Activated CD4-positive, alpha-beta T cell treated with anti-CD3 and anti-CD28 coated beads for 36 hours (primary cell): ENCODE data around the gene DNAH17. TPM values are rescaled to one million over a fixed set of nuclear protein-coding genes. Genes with fewer than 3 reads are reported as not detected.

Source experiments
- ATAC-seq: fragments of 200-7000 bp; cut with Tn5 transposase; one replicate; pipeline ENCODE4 v1.10.0; 2021; ENCODE audit warnings: mild to moderate bottlenecking, moderate library complexity
- CTCF ChIA-PET: fragments of 350-600 bp; sonication (Branson Sonifier 250); formaldehyde crosslinking; loops from one replicate; lab custom pipeline; 2021; ENCODE audit warnings: antibody characterized with exemption; lab: Charles Lee
- POLR2A ChIA-PET: fragments of 350-600 bp; sonication (Branson Sonifier 250); formaldehyde crosslinking; loops from one replicate; lab custom pipeline; 2021; ENCODE audit warnings: antibody characterized with exemption, inconsistent platforms; lab: Charles Lee
- DNase-seq: peaks from one replicate; pipeline ENCODE4 v3.0.0-alpha.2; 2020
- H3K27ac Mint-ChIP-seq: one replicate; pipeline ENCODE4 v1.8.0; 2021; ENCODE audit warnings: mixed read lengths
- H3K27me3 Mint-ChIP-seq: one replicate; pipeline ENCODE4 v1.8.0; 2021; ENCODE audit warnings: mixed read lengths
- H3K36me3 Mint-ChIP-seq: one replicate; pipeline ENCODE4 v1.8.0; 2021; ENCODE audit warnings: low read depth, mixed read lengths
- H3K4me1 Mint-ChIP-seq: one replicate; pipeline ENCODE4 v1.8.0; 2021; ENCODE audit warnings: mixed read lengths
- H3K4me3 Mint-ChIP-seq: one replicate; pipeline ENCODE4 v1.8.0; 2021; ENCODE audit warnings: mild to moderate bottlenecking, moderate library complexity, mixed read lengths
- H3K9me3 Mint-ChIP-seq: one replicate; pipeline ENCODE4 v1.8.0; 2021; ENCODE audit warnings: low read depth, mixed read lengths
- intact Hi-C, 2 experiments: fragments of 100-400 bp; cut with DNase I in 1 of 2; cut with micrococcal nuclease in 1 of 2; formaldehyde crosslinking; loops; one replicate each; pipeline versions ENCODE4 v1.14.2 to v1.15.1; 2022 to 2024; cut with DNase I, micrococcal nuclease
- total RNA-seq, 2 experiments: library from RNA; stranded (reverse); gene quantifications; one replicate each; pipeline ENCODE4 v1.2.3, GENCODE V29; 2021

DNAH17 gene
- total RNA-seq, 2 experiments from 2014 or later: 0.12 to 0.14 TPM

GRCh38 chr17:78488867-78489634, 88.1 kb downstream of the DNAH17 start:
- CTCF ChIA-PET: interaction anchor here (0.7 to 0.8 kb wide), 2 partner anchors 64 to 160 kb away, joined by 3 read pairs; no protein-coding TSS in a partner anchor
- Mint-ChIP-seq H3K4me1 (peaks cover 6% of the 10 kb centered on the region), H3K27ac (no peak overlapping the region), H3K27me3 (peaks cover 2% of the 10 kb centered on the region), H3K4me3 (no peak overlapping the region), H3K9me3 (no peaks in the 10 kb centered on the region), H3K36me3 (no peaks in the 10 kb centered on the region)
- POLR2A ChIA-PET: no interaction called here
- no peak for ATAC-seq
- intact Hi-C loops: no loop called here
- no peak for DNase-seq

GRCh38 chr17:78488156-78488555, 89.0 kb downstream of the DNAH17 start:
- POLR2A ChIA-PET: no interaction called here
- Mint-ChIP-seq H3K4me1 (peaks cover 7% of the 10 kb centered on the region), H3K36me3 (no peaks in the 10 kb centered on the region), H3K9me3 (no peaks in the 10 kb centered on the region), H3K27ac (no peak overlapping the region), H3K27me3 (peaks cover 3% of the 10 kb centered on the region), H3K4me3 (no peak overlapping the region)
- DNase-seq: no peak
- CTCF ChIA-PET: interaction anchor here (0.6 kb wide), 1 partner anchor 342 kb away, joined by 4 read pairs; the partner anchor contains the start of gene C17orf99
- ATAC-seq: no peak
- intact Hi-C loops: no loop called here

- Mint-ChIP-seq H3K27ac (no peak overlapping the region), H3K36me3 (no peaks in the 10 kb centered on the region), H3K27me3 (peaks cover 3% of the 10 kb centered on the region), H3K4me1 (peaks cover 7% of the 10 kb centered on the region), H3K4me3 (no peak overlapping the region), H3K9me3 (no peaks in the 10 kb centered on the region)
- ChIA-PET CTCF (interaction anchor here (0.6 kb wide), 1 partner anchor 26 kb away, joined by 3 read pairs; no protein-coding TSS in a partner anchor), POLR2A (no interaction called here)
- intact Hi-C loops: no loop called here
- no peak for ATAC-seq
- DNase-seq: no peak
Measured at GRCh38 chr17:78486946-78487680, 90.1 kb downstream of the DNAH17 start.

GRCh38 chr17:78486228-78486802, 90.9 kb downstream of the DNAH17 start:
- no peak overlapping the region for H3K27ac Mint-ChIP-seq
- H3K4me3 Mint-ChIP-seq: no peak overlapping the region
- ATAC-seq (no peak), DNase-seq (no peak)
- peaks cover 7% of the 10 kb centered on the region for H3K4me1 Mint-ChIP-seq
- ChIA-PET POLR2A (interaction anchor here (1.0 kb wide), 1 partner anchor 38 kb away, joined by 5 read pairs; no protein-coding TSS in a partner anchor), CTCF (interaction anchor here (0.6 to 0.7 kb wide), 2 partner anchors 25 to 318 kb away, joined by 3 read pairs; no protein-coding TSS in a partner anchor)
- no peaks in the 10 kb centered on the region for H3K9me3 Mint-ChIP-seq
- intact Hi-C loops: no loop called here
- peaks cover 3% of the 10 kb centered on the region for H3K27me3 Mint-ChIP-seq
- no peaks in the 10 kb centered on the region for H3K36me3 Mint-ChIP-seq

- Mint-ChIP-seq H3K4me1 (peaks cover 7% of the 10 kb centered on the region), H3K27ac (no peak overlapping the region), H3K36me3 (no peaks in the 10 kb centered on the region), H3K9me3 (no peaks in the 10 kb centered on the region), H3K27me3 (peaks cover 3% of the 10 kb centered on the region), H3K4me3 (peak overlapping the region; percentile 67)
- DNase-seq (no peak), ATAC-seq (no peak)
- ChIA-PET CTCF (interaction anchor here (0.7 kb wide), 1 partner anchor 318 kb away, joined by 3 read pairs; no protein-coding TSS in a partner anchor), POLR2A (interaction anchor here (1.0 kb wide), 1 partner anchor 38 kb away, joined by 5 read pairs; no protein-coding TSS in a partner anchor)
- intact Hi-C loops: no loop called here
Measured at GRCh38 chr17:78485290-78486168, 91.7 kb downstream of the DNAH17 start.

- Mint-ChIP-seq H3K4me1 (peaks cover 7% of the 10 kb centered on the region), H3K27me3 (peaks cover 3% of the 10 kb centered on the region), H3K4me3 (peak overlapping the region; percentile 67), H3K36me3 (no peaks in the 10 kb centered on the region), H3K9me3 (no peaks in the 10 kb centered on the region), H3K27ac (peak overlapping the region; percentile 28)
- POLR2A ChIA-PET: no interaction called here
- CTCF ChIA-PET: interaction anchor here (0.6 to 1.4 kb wide), 6 partner anchors 10 to 234 kb away, joined by 3 read pairs; no protein-coding TSS in a partner anchor
- ATAC-seq (peak; percentile 98), DNase-seq (peak; percentile 80)
- intact Hi-C loops: loop anchor here in 1 of 2 experiments (1.0 kb wide), 1 partner anchor 356 kb away; the partner anchor contains the start of gene USP36
Measured at GRCh38 chr17:78484271-78485246, 92.6 kb downstream of the DNAH17 start.

GRCh38 chr17:78479369-78479768, 97.8 kb downstream of the DNAH17 start:
- H3K27ac Mint-ChIP-seq: no peak overlapping the region
- no peak overlapping the region for H3K4me3 Mint-ChIP-seq
- DNase-seq (no peak), ATAC-seq (no peak)
- intact Hi-C loops: no loop called here
- CTCF ChIA-PET: interaction anchor here (0.7 kb wide), 1 partner anchor 118 kb away, joined by 3 read pairs; no protein-coding TSS in a partner anchor
- no peaks in the 10 kb centered on the region for H3K9me3 Mint-ChIP-seq
- peaks cover 8% of the 10 kb centered on the region for H3K4me1 Mint-ChIP-seq
- peaks cover 3% of the 10 kb centered on the region for H3K27me3 Mint-ChIP-seq
- POLR2A ChIA-PET: no interaction called here
- no peaks in the 10 kb centered on the region for H3K36me3 Mint-ChIP-seq

- no peak overlapping the region for H3K27ac Mint-ChIP-seq
- CTCF ChIA-PET: interaction anchor here (0.7 kb wide), 1 partner anchor 118 kb away, joined by 3 read pairs; no protein-coding TSS in a partner anchor
- no peaks in the 10 kb centered on the region for H3K27me3 Mint-ChIP-seq
- no peak for ATAC-seq
- no peak for DNase-seq
- intact Hi-C loops: no loop called here
- no peaks in the 10 kb centered on the region for H3K9me3 Mint-ChIP-seq
- no peaks in the 10 kb centered on the region for H3K36me3 Mint-ChIP-seq
- peaks cover 4% of the 10 kb centered on the region for H3K4me1 Mint-ChIP-seq
- no peak overlapping the region for H3K4me3 Mint-ChIP-seq
- POLR2A ChIA-PET: no interaction called here
Measured at GRCh38 chr17:78478757-78479297, 98.4 kb downstream of the DNAH17 start.

- H3K27ac Mint-ChIP-seq: no peak overlapping the region
- ATAC-seq (no peak), DNase-seq (no peak)
- H3K9me3 Mint-ChIP-seq: no peaks in the 10 kb centered on the region
- H3K4me3 Mint-ChIP-seq: no peak overlapping the region
- intact Hi-C loops: no loop called here
- H3K36me3 Mint-ChIP-seq: no peaks in the 10 kb centered on the region
- no peaks in the 10 kb centered on the region for H3K27me3 Mint-ChIP-seq
- CTCF ChIA-PET: no interaction called here
- POLR2A ChIA-PET: interaction anchor here (0.5 kb wide), 1 partner anchor 764 kb away, joined by 3 read pairs; no protein-coding TSS in a partner anchor
- H3K4me1 Mint-ChIP-seq: peaks cover 4% of the 10 kb centered on the region
Measured at GRCh38 chr17:78477913-78478756, 99.1 kb downstream of the DNAH17 start.
